ENCODE data around the gene SLC25A2. TPM values are rescaled to one million over a fixed set of nuclear protein-coding genes. Genes with fewer than 3 reads are reported as not detected.

SLC25A2 gene
- total RNA-seq, 1 experiment from 2014 or later, result 0.42 TPM

DNA sequence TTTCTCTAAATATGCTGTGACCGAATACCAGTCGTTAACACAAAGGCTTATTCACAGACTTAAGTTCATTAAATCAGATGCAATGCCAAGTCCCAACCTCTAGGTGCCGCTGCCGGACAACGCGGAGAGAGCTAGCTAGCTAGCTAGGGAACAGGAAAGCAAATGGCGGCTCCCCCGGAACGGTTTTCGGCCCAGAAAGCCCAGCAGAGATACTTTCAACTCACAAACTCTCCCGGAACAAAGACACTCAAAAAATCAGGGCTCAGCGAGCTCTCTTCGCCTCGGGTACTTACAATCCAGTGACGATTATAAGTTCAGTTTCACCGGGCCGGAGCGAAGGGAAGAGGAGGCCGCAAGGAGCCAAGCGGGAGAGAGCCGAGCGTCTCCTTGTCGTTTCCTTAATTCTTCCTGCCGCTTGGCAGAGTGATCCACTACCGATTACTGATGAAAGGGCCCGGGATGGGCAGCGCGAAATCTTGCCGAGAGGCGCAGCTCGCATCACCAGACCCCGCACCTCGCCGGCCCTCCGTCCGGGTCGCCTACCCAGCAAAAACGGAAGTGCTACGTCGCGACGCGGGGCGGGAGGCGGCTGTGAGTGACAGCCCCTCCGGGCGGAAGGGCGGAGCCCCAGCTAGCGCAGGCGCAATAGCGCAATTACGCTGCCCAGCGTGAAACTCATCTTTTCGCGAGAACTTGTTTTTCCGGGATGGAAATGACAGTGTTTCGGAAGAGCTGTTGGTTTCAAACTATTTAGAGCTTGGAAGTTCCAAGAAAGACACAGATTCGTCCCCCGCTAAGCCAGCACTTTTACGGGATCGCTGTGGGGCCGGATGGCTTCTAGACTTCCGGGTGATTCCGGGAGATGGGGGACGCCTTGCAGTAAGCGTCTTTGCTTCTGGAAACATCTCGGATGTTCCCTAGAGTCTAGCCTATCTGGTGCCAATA lies 16.6 kb upstream of the SLC25A2 start, which contains the start of gene TAF7 (continued):
- TF ChIP-seq CBX3 (IDR thresholded peaks at IDR 0.05; ENCODE audit: low read depth), result peak; percentile 80; the same call in 1 of the 2 replicates
- no peak for TF ChIP-seq FOSL1 (IDR thresholded peaks at IDR 0.05; ENCODE audit: low read depth)
- peak; percentile 82 for TF ChIP-seq ELF1 (IDR thresholded peaks at IDR 0.05; ENCODE audit: borderline replicate concordance, low read depth)
- peak; percentile 49 for TF ChIP-seq RAD21 (IDR thresholded peaks at IDR 0.05; ENCODE audit: low read depth)
- TF ChIP-seq TCF7L2 (IDR thresholded peaks at IDR 0.05; ENCODE audit: borderline replicate concordance, extremely low read depth, insufficient read depth, insufficient read length), result no peak
- TF ChIP-seq JUND (IDR thresholded peaks at IDR 0.05), result no peak
- peak; percentile 99 for TF ChIP-seq POLR2AphosphoS5 (IDR thresholded peaks at IDR 0.05; ENCODE audit: low read depth, low read length)

DNA sequence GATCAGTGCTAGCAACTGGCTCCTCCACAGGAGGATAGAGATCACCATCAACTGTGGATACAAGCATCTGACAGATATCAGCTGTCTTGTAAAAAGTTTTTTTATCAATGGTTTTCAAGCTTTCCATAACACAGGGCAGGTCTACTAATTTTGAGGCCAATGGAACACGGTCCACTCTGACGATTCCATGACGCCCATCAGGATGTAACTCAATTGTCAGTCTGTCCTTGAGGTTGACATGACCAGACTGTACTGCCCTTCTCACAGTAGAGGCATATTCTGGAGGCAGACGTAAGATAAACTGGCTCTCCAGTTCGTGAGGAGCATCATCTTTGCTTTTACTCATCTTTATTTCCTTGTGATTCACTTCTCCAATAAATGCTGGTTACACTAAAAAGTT lies 15.8 kb upstream of the SLC25A2 start:
- Histone ChIP-seq H3K79me2 (ENCODE audit: insufficient read depth, low read length) (peaks cover 29% of the 10 kb centered on the region), H4K20me1 (ENCODE audit: insufficient read depth) (no peaks in the 10 kb centered on the region), H3K4me1 (ENCODE audit: control insufficient read depth in 1 of 2, insufficient read depth in 2 of 2, low read length in 2 of 2) (peaks cover 4 to 13% of the 10 kb centered on the region in 2 experiments; a peak in 3 of 4 replicates), H3K9ac (ENCODE audit: low read length) (0 out of 2 replicates have a peak overlapping the region, but pooled peaks have one; percentile 78), H3K36me3 (ENCODE audit: control insufficient read depth in 1 of 2, insufficient read depth in 2 of 2, low read length in 2 of 2) (peaks cover 2 to 19% of the 10 kb centered on the region in 2 experiments; a peak in 2 of 4 replicates), H3K27me3 (ENCODE audit: insufficient read depth, low read length) (no peaks in the 10 kb centered on the region), H2AFZ (ENCODE audit: low read depth, low read length, poor library complexity, severe bottlenecking) (no peak overlapping the region), H3K4me2 (ENCODE audit: low read length) (peak overlapping the region; percentile 79), H3K4me3 (replicated peaks in 1 of 2; ENCODE audit: low read depth in 1 of 2, low read length in 2 of 2) (peak overlapping the region; percentile 70 to 74), H3K9me2 (ENCODE audit: insufficient read depth) (no peaks in the 10 kb centered on the region), H3K9me3 (ENCODE audit: control insufficient read depth in 1 of 2, insufficient read depth in 1 of 2, low read depth in 1 of 2, low read length in 2 of 2) (peaks cover 19 to 26% of the 10 kb centered on the region in 2 experiments), H3K27ac (ENCODE audit: low read depth, low read length) (peak overlapping the region; percentile 89; the same call in 1 of the 2 replicates)
- intact Hi-C loops (cut with micrococcal nuclease), result loop anchor here (1.0 to 2.0 kb wide), 2 partner anchors 205 to 245 kb away; no protein-coding TSS in a partner anchor
- ChIA-PET RAD21 (ENCODE audit: low non-redundant PET in 1 of 2, low total read pairs in 2 of 2, uncharacterized antibody in 2 of 2, unreplicated experiment in 2 of 2) (interaction anchor here (1.3 kb wide), 2 partner anchors 244 kb away, joined by 3 to 5 read pairs; no protein-coding TSS in a partner anchor), POLR2A (interaction anchor here (1.0 to 1.7 kb wide), 4 partner anchors 93 to 244 kb away, joined by 3 to 11 read pairs (median 4); partner anchors contain the start of gene PCDHGA10), CTCF (interaction anchor here (0.9 to 2.1 kb wide), 16 partner anchors 9 to 272 kb away, joined by 3 to 19 read pairs (median 4); partner anchors contain the start of genes PCDHB10, PCDHB14, PCDHGA10 and PCDHGB1)
- TF ChIP-seq RAD21 (IDR thresholded peaks at IDR 0.05; ENCODE audit: low read depth) (no peak), SIN3A (IDR thresholded peaks at IDR 0.05; ENCODE audit: low read depth) (no peak), EGR1 (IDR thresholded peaks at IDR 0.05; ENCODE audit: low read depth) (no peak)
- TF ChIP-seq, protein P1, sequence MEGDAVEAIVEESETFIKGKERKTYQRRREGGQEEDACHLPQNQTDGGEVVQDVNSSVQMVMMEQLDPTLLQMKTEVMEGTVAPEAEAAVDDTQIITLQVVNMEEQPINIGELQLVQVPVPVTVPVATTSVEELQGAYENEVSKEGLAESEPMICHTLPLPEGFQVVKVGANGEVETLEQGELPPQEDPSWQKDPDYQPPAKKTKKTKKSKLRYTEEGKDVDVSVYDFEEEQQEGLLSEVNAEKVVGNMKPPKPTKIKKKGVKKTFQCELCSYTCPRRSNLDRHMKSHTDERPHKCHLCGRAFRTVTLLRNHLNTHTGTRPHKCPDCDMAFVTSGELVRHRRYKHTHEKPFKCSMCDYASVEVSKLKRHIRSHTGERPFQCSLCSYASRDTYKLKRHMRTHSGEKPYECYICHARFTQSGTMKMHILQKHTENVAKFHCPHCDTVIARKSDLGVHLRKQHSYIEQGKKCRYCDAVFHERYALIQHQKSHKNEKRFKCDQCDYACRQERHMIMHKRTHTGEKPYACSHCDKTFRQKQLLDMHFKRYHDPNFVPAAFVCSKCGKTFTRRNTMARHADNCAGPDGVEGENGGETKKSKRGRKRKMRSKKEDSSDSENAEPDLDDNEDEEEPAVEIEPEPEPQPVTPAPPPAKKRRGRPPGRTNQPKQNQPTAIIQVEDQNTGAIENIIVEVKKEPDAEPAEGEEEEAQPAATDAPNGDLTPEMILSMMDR (IDR thresholded peaks at IDR 0.05 in 2 of 3, conservative IDR thresholded peaks at IDR 0.05 in 1 of 3; ENCODE audit: borderline replicate concordance in 1 of 3, insufficient read depth in 1 of 3, low read depth in 2 of 3, low read length in 2 of 3), result no peak
- DNase-seq (ENCODE audit: low read depth, low spot score), result no peak
- ATAC-seq, result no peak
- BruUV-seq (replicated peaks), result no TSS peak
